B cell (primary cell): ENCODE data around the gene CDADC1. TPM values are rescaled to one million over a fixed set of nuclear protein-coding genes. Genes with fewer than 3 reads are reported as not detected.

Experiments
- ATAC-seq: fragments of 200-7000 bp; cut with Tn5 transposase; one replicate; pipeline ENCODE4 v1.10.0; 2021; ENCODE audit warnings: low read depth, mild to moderate bottlenecking, moderate number of reproducible peaks, moderate library complexity
- CTCF ChIA-PET: fragments of 350-600 bp; sonication (Branson Sonifier 250); formaldehyde crosslinking; loops from one replicate; lab custom pipeline; 2021; ENCODE audit warnings: antibody characterized with exemption, inconsistent platforms; lab: Charles Lee
- POLR2A ChIA-PET: fragments of 350-600 bp; sonication (Branson Sonifier 250); formaldehyde crosslinking; loops from one replicate; lab custom pipeline; 2021; ENCODE audit warnings: antibody characterized with exemption; lab: Charles Lee
- DNase-seq: peaks from one replicate; pipeline ENCODE4 v3.0.0; 2013
- H2AFZ ChIP-seq: 2 replicates; pipeline ENCODE4 v1.6.1; 2012; ENCODE audit warnings: mild to moderate bottlenecking, low read depth, low read length; ENCODE audit not compliant: insufficient read depth, poor library complexity, severe bottlenecking
- H3K27ac ChIP-seq, 2 donors: 1 replicate in 1 of 2; 2 replicates in 1 of 2; pipeline ENCODE4 v1.5.1; 2012 to 2013; ENCODE audit warnings: low read length in 2 of 2, mild to moderate bottlenecking in 2 of 2, moderate library complexity in 1 of 2
- H3K27me3 ChIP-seq, 4 experiments: fragments of 200-600 bp in 1 of 4; sonication (generic) in 1 of 4; replicated peaks in 1 of 4; 1 replicate in 2 of 4; 2 replicates in 2 of 4; pipeline versions ENCODE4 v1.6.1 to v1.7.0; 2013 to 2016; ENCODE audit warnings: low read length in 3 of 4, mild to moderate bottlenecking in 2 of 4, mixed read lengths in 1 of 4, moderate library complexity in 1 of 4; ENCODE audit not compliant: insufficient read depth in 4 of 4, control insufficient read depth in 3 of 4; ENCODE audit errors: control extremely low read depth in 1 of 4
- H3K36me3 ChIP-seq, 2 experiments: replicated peaks in 1 of 2; 1 replicate in 1 of 2; 2 replicates in 1 of 2; pipeline versions ENCODE4 v1.6.1 to v1.7.1; 2013; ENCODE audit warnings: low read length in 1 of 2; ENCODE audit not compliant: insufficient read depth in 2 of 2, control insufficient read depth in 1 of 2; ENCODE audit errors: control extremely low read depth in 1 of 2, extremely low read depth in 1 of 2
- H3K4me1 ChIP-seq, 2 donors: fragments of 200-600 bp in 1 of 2; sonication (generic) in 1 of 2; 1 replicate in 1 of 2; 2 replicates in 1 of 2; pipeline versions ENCODE4 v1.5.1 to v1.6.1; 2013 to 2017; ENCODE audit warnings: low read length in 2 of 2; ENCODE audit not compliant: control insufficient read depth in 2 of 2, insufficient read depth in 2 of 2
- H3K4me2 ChIP-seq: replicated peaks from 2 replicates; pipeline ENCODE3; 2012; ENCODE audit warnings: mild to moderate bottlenecking, low read depth, low read length; ENCODE audit not compliant: poor library complexity, severe bottlenecking
- H3K4me3 ChIP-seq, 5 experiments: fragments of 200-600 bp in 1 of 5; sonication (generic) in 1 of 5; 1 replicate in 3 of 5; 2 replicates in 2 of 5; pipeline versions ENCODE4 v1.5.1 to v1.7.0; 2011 to 2016; ENCODE audit warnings: low read length in 4 of 5, mild to moderate bottlenecking in 4 of 5, low read depth in 2 of 5, control low read depth in 1 of 5, moderate library complexity in 1 of 5; ENCODE audit not compliant: insufficient read depth in 1 of 5; ENCODE audit errors: control extremely low read depth in 1 of 5, extremely low read depth in 1 of 5
- H3K79me2 ChIP-seq: fragments of 200-600 bp; sonication (generic); one replicate; pipeline ENCODE4 v1.6.0; 2016; ENCODE audit warnings: low read length; ENCODE audit not compliant: control insufficient read depth, insufficient read depth
- H3K9ac ChIP-seq: fragments of 200-600 bp; sonication (generic); 2 replicates; pipeline ENCODE4 v1.6.1; 2017; ENCODE audit warnings: mild to moderate bottlenecking, low read length, moderate library complexity
- H3K9me3 ChIP-seq, 3 donors: one replicate each; pipeline versions ENCODE4 v1.6.1 to v1.7.1; 2013; ENCODE audit warnings: low read length in 2 of 3; ENCODE audit not compliant: control insufficient read depth in 2 of 3, insufficient read depth in 1 of 3; ENCODE audit errors: control extremely low read depth in 1 of 3
- H4K20me1 ChIP-seq: 2 replicates; pipeline ENCODE4 v1.6.0; 2012; ENCODE audit warnings: mild to moderate bottlenecking, low read length; ENCODE audit not compliant: insufficient read depth, control insufficient read depth, poor library complexity, severe bottlenecking
- H3K27ac Mint-ChIP-seq: one replicate; pipeline ENCODE4 v1.8.0; 2021; ENCODE audit warnings: mixed read lengths
- H3K27me3 Mint-ChIP-seq: one replicate; pipeline ENCODE4 v1.8.0; 2021; ENCODE audit warnings: mixed read lengths
- H3K4me1 Mint-ChIP-seq: one replicate; pipeline ENCODE4 v1.8.0; 2021; ENCODE audit warnings: mixed read lengths
- H3K4me3 Mint-ChIP-seq: one replicate; pipeline ENCODE4 v1.8.0; 2021; ENCODE audit warnings: mixed read lengths
- H3K9me3 Mint-ChIP-seq: one replicate; pipeline ENCODE4 v1.8.0; 2022; ENCODE audit warnings: mixed read lengths; ENCODE audit not compliant: insufficient read depth
- CTCF ChIP-seq: fragments of 200-600 bp; IDR thresholded peaks from one replicate; pipeline ENCODE4 v1.8.0; 2022; ENCODE audit warnings: antibody characterized with exemption, mild to moderate bottlenecking
- EZH2 ChIP-seq: IDR thresholded peaks from 2 replicates; pipeline ENCODE4 v1.6.1; 2012; ENCODE audit warnings: borderline replicate concordance, low read depth, mild to moderate bottlenecking, moderate library complexity, low read length; ENCODE audit not compliant: insufficient read depth, poor library complexity, severe bottlenecking
- WGBS: methylation state at CpG from one replicate; pipeline ENCODE4 v1.1.5; 2013; ENCODE audit warnings: missing lambda C conversion rate; ENCODE audit not compliant: insufficient coverage; 5-methylcytosine and 5-hydroxymethylcytosine counted together
- intact Hi-C: fragments of 100-400 bp; cut with micrococcal nuclease; formaldehyde crosslinking; loops from one replicate; pipeline ENCODE4 v1.10.0; 2022
- polyA plus RNA-seq: library from polyadenylated mRNA; depleted of rRNA; stranded (reverse); fragments of >200 nt; gene quantifications from 2 replicates; pipeline ENCODE4 v1.2.3, GENCODE V29; 2012
- total RNA-seq, 2 donors: library from RNA; stranded (reverse); fragments of 120-200 nt in 1 of 2; gene quantifications; 1 replicate in 1 of 2; 2 replicates in 1 of 2; pipeline versions ENCODE4 v1.2.3 to v1.2.4, GENCODE V29; 2013 to 2022

Gene CDADC1
- total and polyA plus RNA-seq, 2 donors (not counting 1 experiment from before 2014, with no cell fraction given): 3.0 to 14.5 TPM

DNA sequence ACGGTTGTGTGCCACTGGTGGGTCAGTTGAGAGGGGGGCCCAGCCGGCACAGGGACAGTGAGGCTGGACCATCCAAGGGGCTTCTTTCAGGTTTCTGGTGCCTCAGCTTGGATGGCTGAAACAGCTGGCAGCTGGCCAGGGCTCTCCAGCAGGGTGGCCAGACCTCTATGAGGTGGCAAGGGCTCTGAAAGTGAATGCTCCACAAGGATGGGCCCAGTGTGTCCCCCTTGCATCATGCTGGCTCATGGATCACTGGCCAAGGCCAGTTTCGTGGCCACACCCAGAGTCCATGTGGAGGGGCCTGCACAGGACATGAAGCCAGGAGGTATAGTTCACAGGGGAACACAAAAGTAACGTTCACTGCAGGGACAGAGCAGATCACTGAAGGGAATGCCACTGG lies 49.6 kb downstream of the CDADC1 start:
- ATAC-seq (no peak), DNase-seq (no peak)
- no peaks in the 10 kb centered on the region for H3K27me3 Mint-ChIP-seq
- H4K20me1 ChIP-seq: no peaks in the 10 kb centered on the region
- no peaks in the 10 kb centered on the region for H3K9me3 ChIP-seq
- no peaks in the 10 kb centered on the region for H3K79me2 ChIP-seq
- H3K36me3 ChIP-seq: peaks cover 0 to 5% of the 10 kb centered on the region in 2 experiments
- H3K9me3 Mint-ChIP-seq: no peaks in the 10 kb centered on the region
- peaks cover 4 to 10% of the 10 kb centered on the region in 2 donors for H3K4me1 ChIP-seq
- CTCF ChIA-PET: interaction anchor here (1.3 to 4.1 kb wide), 2 partner anchors 305 to 310 kb away, joined by 3 to 15 read pairs; no protein-coding TSS in a partner anchor
- no peak overlapping the region for H3K4me3 ChIP-seq
- no peak overlapping the region for H2AFZ ChIP-seq
- H3K9ac ChIP-seq: no peak overlapping the region
- no peak for TF ChIP-seq CTCF
- no peak for TF ChIP-seq EZH2
- H3K27ac Mint-ChIP-seq: no peak overlapping the region
- intact Hi-C loops: no loop called here
- no peaks in the 10 kb centered on the region for H3K27me3 ChIP-seq
- H3K4me2 ChIP-seq: no peak overlapping the region
- H3K4me1 Mint-ChIP-seq: peaks cover 13% of the 10 kb centered on the region
- POLR2A ChIA-PET: no interaction called here
- WGBS: 78% methylated on average over 4 of the region's 4 CpGs
- H3K4me3 Mint-ChIP-seq: no peak overlapping the region
- no peak overlapping the region for H3K27ac ChIP-seq

DNA sequence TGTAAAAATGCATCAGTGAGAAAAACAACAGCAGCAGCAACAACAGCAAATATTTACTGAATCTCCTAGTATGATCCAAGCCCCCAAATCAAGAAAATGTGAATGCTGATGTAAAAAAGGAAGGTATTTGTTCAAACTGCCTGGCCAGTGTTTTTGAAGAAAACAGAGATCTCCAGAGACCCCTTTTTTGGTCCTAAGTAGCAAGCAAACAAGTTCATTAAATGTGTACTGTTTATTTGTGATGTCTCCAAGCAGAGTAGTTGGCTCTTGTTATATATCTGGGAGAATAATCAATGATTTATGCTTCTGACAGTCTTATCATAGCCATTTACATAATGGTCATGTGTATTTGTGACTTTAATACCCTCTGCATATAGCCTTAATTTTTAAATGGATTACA lies 50.7 kb downstream of the CDADC1 start:
- intact Hi-C loops: no loop called here
- H3K4me1 ChIP-seq: peaks cover 4 to 12% of the 10 kb centered on the region in 2 donors
- no peak for TF ChIP-seq CTCF
- TF ChIP-seq EZH2: no peak
- no peaks in the 10 kb centered on the region for H3K27me3 ChIP-seq
- H3K27ac ChIP-seq: no peak overlapping the region
- no peaks in the 10 kb centered on the region for H3K27me3 Mint-ChIP-seq
- no peak overlapping the region for H2AFZ ChIP-seq
- H3K79me2 ChIP-seq: no peaks in the 10 kb centered on the region
- no peaks in the 10 kb centered on the region for H3K9me3 Mint-ChIP-seq
- H3K9ac ChIP-seq: no peak overlapping the region
- H3K27ac Mint-ChIP-seq: no peak overlapping the region
- CTCF ChIA-PET: interaction anchor here (1.3 to 5.1 kb wide), 2 partner anchors 304 to 309 kb away, joined by 3 to 73 read pairs; no protein-coding TSS in a partner anchor
- no peak overlapping the region for H3K4me3 ChIP-seq
- H3K36me3 ChIP-seq: peaks cover 0 to 1% of the 10 kb centered on the region in 2 experiments
- POLR2A ChIA-PET: no interaction called here
- no peak overlapping the region for H3K4me2 ChIP-seq
- DNase-seq (no peak), ATAC-seq (no peak)
- no peaks in the 10 kb centered on the region for H4K20me1 ChIP-seq
- H3K4me3 Mint-ChIP-seq: no peak overlapping the region
- H3K4me1 Mint-ChIP-seq: peaks cover 22% of the 10 kb centered on the region
- no peaks in the 10 kb centered on the region for H3K9me3 ChIP-seq
